Fibroblast of skin of scalp (primary cell): Measurements from ENCODE around the gene TMEM252. TPM values are rescaled to one million over a fixed set of nuclear protein-coding genes. Genes with fewer than 3 reads are reported as not detected.

ENCODE experiments used
- DNase-seq: peaks from one replicate; pipeline ENCODE4 v3.0.0-alpha.2; 2013
- polyA plus RNA-seq, 2 experiments: library from polyadenylated mRNA; unstranded; fragments of 120-200 nt; gene quantifications; one replicate each; pipeline ENCODE4 v1.2.1, GENCODE V29; 2013; ENCODE audit not compliant: insufficient read length in 2 of 2

TMEM252 gene, protein sequence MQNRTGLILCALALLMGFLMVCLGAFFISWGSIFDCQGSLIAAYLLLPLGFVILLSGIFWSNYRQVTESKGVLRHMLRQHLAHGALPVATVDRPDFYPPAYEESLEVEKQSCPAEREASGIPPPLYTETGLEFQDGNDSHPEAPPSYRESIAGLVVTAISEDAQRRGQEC
- polyA plus RNA-seq (2013, experiment 1 of 2; ENCODE audit: insufficient read length), result not detected
- not detected for polyA plus RNA-seq (2013, experiment 2 of 2; ENCODE audit: insufficient read length)

DNA sequence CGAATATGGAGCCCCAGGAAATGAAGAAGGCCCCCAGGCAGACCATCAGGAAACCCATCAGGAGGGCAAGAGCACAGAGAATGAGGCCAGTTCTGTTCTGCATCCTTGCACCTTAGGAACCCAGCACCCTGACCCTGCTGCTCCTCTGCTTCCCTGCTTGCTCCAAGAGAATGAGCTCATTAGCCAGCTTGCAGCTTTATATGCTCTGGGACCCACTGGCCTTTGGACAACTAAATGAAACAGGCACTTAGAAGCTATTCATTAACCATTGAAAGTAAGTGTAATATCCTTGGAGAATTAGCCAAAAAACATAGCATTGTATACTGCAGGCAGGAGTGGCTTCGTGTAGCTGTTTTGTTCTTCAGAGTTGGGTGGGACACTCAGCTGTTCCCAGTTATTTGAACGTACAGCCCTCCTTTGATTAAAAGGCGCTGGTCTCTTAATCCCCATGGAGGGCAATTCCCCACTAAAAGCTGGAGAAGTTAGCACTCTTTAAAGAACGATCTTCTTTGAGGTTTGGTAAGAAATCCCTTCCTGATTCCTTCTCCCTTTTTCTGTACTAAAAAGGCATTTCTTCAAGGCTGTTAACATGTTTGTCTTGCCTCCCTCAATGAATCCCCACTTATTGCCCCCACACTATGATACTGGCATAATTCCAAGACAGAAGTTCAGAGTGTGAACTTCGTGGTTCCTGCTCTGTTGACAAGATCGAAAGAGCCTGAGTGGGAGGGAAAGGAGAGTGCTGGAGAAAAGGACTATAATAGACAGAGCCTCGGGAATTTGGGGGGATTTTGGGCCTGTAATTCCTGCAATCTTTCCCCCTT lies at the start of gene TMEM252:
Gene TMEM252 (minus strand): TSS at position 172 of the 824 bp plus-strand sequence. CDS start 69 bp downstream, at position 103.
- no peak for DNase-seq

DNA sequence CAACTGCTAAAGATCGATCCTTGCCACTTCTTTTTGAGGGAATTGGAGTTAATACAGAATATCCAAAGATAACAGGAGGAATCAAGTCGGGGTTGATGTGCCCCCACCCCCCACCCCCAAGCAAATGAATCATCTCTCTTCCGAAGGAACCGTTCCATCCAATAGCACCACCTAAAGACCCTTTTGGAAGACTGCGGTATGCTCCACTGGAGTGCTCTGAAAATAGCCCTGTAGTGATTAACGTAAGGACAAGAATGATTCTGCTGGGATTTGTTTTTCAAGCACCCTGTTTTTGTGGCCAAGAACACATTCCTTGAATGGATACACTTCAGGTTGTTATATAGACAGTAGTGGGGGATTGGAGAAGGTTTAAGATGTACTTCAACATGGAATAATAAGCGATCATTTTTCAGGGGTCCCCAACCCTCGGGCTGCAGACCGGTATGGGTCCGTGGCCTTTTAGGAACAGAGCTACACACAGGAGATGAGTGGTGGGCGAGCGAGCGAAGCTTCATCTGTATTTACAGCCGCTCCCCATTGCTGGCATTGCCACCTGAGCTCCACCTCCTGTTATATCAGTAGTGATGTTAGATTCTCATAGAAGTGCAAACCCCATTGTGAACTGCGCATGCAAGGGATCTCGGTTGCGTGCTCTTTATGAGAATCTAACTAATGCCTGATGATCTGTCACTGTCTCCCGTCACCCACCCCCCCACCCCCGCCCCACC lies 44.5 kb upstream of the TMEM252 start:
- DNase-seq, result no peak

DNA sequence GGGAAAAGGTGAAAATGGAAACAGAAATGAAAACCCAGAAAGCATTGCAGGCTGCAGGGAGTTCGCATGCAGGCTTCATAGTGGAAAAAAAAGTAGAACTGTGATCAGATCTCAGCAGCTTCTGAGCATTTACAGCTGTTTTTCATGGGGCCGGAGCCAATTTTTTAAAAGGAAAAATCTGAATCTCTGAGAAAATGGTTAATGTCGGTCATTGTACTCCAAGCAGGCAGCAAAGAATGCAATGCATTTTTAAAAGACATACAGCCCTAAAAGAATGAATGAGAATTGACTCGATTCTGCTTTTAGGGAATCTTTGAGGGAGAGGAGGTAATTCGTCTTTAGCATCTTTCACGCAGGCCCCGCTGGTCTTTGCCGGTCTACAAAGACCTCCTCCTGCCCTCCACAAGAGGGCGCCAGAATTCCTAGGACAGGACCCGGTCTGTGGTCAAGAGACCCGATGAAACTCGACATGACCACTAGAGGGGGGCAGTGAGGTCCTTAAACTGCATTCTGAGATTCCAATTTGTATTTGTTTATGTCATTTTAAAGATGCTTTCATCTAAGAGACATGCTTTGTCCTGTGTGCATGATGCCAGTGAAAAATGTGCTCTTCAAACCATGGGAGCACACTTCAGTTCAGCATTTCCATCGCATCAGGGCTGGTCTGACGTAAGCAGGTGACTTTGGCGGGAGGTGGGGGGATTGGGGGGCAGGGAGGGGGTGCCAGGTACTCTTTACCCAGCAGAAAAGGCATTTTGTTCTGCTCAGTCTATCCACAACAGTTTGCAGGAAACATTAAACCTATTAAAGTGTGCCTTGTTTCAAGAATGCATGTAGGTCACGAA lies 43.7 kb upstream of the TMEM252 start:
- peak; percentile 87 for DNase-seq

DNA sequence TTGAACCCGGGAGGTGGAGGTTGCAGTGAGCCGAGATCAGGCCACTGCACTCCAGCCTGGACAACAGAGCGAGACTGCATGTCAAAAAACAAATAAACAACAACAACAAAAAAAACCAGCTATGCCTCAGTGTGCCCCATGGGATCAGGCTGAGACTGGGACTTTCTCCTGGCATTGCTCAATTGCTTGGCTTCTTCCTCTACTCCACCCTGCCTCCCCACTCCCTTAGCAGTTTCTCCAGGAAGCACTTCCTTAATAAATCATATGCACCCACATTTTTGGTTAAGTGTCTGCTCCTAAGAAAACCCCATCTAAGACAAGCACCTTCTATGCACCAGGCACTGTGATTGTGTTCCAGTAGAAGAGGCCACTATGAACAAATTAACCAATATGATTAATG lies 41.0 kb upstream of the TMEM252 start:
- DNase-seq, result no peak

DNA sequence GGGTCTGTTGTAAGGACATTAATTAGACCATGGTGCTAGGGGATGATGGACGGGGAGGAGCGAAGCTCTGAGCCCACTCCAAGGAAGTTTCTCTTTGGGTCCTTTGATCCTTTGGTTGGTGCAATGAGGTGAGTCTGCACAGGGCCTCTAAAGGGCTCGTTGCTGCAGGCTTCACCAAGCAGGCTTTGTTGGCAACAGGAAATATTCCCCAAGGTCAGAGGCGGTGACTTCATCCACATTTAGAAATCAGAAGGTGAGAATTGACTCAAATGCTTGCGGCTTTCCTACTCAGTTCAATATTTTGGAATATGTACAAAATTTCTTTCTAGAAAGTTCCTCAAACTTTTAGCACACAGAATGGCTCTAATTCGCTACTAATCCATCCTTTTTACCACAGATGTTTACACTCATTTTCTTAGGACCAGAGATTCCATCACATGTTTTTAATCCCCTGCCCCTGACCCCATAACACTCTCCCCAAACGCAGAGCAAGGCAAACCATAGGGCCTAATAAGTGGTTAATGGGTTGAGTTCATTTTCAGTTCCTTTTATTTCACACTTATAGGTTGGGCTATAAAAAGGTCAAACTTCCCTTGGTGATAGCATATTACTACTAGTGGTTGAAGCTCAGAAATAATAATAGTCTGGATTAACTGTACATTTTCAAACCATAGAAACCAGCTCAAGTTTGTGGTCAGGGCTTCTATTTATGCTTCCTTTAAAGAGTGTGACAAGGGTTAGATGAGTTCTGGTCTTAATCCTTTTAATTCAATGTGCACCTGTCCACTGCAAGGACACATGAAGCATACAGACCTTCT lies 37.3 kb upstream of the TMEM252 start:
- no peak for DNase-seq

DNA sequence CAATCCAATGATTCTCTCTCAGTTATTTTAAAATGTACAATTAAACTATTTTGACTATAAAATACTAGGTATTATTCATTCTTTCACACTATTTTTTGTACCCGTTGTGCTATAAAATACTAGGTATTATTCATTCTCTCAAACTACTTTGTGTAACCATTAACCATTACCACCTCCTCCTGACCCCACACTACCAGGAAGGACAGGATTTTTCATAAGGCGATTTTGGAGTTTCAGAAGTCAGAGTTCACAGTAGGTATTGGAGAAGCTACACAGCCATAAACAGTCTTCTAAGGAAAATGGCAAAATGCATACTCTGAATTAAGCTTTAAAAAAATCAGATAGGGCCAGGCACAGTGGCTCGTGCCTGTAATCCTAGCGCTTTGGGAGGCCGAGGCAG lies 35.1 kb upstream of the TMEM252 start:
- no peak for DNase-seq

DNA sequence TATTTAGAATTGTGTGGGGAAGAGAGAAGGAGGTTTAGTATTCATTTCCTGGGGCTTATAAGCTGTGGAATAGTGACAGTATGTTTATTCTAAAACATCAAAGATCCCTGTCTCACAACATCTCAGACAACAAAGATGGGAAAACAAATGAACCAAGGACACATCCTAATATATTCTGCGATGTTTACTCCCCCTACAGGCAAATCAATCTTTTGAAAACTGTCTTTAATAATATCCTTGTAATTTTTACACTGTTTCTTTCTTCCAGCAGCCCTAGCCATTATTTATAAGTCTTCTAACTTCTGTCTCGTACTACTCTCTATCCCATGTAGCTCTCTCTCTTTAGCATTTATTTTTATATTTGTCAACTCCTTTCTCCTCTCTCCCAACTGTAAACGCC lies 33.5 kb upstream of the TMEM252 start:
- no peak for DNase-seq

DNA sequence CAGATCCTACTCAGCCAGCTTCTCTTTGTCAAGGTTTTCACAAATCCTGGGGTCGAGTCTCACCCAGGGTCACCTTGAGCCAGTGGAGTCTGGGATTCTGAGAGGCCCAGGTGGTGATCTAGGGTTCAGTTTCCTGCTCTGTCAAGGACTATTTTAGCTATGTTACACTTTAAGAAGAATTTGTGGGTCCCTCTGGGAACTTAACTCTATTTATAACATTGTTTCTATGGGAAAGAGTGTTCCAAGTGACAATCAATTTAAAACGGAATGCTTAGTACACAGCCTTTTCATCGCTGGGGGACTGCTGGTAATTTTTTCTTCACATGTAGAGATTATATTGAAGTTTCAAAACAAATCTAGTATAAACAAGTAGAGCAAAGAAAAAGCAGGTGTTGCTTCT lies 26.9 kb upstream of the TMEM252 start:
- DNase-seq, result no peak

DNA sequence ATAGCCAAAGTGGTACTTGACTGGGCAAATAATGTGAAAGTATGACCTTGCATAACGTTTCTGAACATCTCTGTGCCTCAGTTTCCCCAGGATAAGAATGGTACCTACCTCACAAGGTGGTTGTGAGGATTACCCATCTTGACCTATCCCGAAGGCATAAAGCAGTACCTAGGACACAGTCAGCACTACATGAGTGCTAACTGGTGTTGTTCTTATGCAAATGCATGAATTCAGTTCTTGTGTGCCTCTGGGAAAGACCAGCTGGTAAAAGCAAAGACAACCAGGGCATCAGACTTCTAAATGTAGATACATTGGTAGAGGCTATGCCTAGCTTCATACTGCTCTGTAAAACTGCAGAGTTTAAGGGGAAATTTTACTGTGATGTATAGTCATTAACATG lies 21.8 kb upstream of the TMEM252 start:
- no peak for DNase-seq

DNA sequence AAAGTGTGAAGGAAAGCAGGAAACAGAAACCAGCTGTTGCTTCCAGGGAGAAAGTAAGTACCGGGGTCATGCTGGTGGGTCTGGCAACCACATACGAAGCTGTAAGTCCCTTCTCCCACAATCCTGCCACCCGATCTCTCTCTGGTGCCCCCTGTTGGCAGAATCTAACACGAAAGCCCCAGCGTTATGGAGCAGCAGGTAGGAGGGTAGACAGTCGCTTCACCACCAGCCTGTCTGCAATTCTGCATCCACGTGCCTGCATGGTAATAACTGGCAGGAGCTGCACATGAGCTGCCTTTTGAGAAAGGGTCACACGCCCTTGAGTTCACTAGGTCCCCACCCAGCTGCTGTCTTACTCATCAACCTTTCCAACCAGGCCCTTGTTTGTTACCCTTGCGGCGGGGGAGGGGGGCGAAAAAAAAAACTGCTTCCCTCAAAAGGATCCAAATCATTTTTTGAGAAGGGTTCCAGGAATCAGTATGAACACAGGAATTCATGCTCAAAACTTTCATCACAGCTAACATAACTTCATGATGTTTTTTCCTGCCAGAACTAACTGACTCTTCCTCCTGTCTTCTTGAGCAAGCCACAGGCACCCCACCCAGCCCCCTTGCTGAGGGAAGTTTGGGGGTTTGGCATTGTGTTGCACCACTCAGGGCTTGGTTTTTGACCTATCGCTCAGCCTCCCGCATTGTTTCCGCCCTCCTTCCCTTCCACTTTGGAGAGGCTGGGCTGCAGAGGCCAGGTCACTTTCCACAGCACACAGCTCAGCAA lies 19.6 kb upstream of the TMEM252 start:
- DNase-seq, result peak; percentile 24

DNA sequence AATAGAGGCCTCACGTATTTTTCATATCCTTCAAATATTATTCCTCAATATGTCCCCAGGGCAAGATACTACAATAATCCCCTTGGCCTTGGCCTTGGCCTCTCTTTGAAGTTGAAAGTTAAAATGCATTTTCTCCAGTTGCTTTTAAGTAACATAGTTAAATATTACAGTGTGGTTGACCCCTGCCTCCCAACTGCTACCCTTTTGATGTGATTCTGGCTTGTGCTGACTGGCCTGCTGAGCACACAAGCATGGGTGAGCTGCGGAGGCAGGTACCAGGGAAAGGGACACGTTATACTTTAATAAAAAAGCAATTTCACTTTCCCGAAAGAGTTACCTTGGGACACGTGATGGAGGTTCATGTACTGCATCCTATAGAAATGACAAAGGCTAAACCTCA lies 17.9 kb upstream of the TMEM252 start:
- DNase-seq, result no peak

DNA sequence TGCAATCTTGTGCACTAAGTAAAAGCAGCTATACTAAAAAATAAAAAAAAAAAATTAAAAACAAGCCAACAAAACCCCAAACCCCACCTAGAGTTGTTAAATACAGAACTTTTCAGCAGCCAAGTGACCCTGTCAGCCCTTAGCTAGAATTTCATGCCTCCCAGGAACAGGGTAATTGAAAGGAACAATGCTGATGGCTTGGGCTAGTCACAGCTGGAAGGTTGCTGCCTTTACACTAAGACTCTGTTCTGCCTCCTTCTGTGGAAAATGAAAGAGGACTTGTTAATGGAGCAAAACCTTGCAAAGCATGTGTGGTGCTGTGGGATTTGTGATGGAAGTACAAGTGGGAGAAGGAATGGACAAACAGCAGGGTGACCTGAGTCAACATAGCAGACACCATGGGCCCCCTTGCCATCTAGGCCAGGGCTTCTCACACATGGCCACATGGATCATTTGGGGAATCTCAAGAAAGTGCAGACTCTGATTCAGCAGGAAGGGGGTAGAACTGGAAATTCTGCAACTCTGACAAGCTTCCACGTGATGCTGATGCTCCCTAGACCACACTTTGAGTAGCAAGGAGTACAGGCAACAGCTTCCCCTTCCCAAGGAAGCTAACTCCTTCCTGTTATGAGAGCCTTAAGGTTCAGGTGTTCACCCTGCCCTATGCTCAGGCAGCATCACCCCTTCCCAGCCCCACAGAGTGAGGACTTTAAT lies 14.9 kb upstream of the TMEM252 start:
- no peak for DNase-seq

DNA sequence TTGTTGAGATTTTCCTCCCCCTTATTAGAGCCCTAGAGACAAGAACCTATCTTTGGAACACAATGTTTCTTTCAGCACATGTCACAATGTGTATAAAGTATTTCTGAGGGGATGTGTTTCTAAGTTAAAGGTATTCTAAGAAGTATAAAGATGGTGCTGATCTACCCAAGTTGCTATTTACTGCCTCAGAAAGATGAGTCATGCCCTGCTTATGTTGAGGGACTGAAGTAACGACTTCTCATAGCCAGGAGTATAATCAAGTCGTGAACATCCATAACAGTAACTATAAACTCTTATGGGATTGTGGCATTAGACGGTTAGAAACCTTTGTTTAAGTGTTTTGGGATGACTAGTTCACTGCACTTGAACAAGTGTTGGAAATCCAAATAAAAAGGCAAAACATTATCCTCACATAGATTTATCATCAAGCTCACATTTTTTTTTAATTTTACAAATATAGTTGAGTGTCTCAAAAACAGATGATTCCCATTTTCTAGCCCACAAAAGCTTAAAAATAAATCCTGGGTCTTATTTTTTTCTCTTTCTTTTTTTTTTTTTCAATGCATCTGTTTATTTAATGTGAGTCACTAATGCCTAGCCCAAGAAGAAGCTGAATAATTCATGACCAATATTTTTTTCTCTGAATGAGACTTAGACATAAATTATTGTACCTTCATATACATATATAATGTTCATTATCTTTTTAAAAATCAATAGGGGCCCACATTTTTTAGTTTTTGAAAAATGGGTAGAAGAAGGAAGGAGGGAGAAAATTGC lies 12.2 kb upstream of the TMEM252 start:
- DNase-seq, result peak; percentile 53

DNA sequence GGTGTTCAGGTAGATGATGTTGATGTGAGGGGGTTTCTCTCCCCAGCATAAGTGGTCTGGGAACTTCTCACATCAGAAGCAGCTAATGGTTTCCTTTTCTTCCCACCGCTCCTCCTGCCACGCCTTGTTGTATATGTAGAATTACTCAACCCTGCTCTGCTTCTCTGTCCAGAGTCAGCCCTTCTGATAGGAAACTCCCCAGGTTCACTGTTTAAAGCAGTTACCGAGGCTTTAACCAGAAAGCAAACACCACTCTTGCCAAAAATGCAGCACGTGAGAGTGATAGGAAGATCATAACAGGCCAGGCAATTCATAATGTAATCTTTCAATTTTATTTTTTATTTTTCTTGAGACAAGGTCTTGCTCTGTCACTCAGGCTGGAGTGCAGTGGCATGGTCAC lies 10.5 kb upstream of the TMEM252 start:
- no peak for DNase-seq

DNA sequence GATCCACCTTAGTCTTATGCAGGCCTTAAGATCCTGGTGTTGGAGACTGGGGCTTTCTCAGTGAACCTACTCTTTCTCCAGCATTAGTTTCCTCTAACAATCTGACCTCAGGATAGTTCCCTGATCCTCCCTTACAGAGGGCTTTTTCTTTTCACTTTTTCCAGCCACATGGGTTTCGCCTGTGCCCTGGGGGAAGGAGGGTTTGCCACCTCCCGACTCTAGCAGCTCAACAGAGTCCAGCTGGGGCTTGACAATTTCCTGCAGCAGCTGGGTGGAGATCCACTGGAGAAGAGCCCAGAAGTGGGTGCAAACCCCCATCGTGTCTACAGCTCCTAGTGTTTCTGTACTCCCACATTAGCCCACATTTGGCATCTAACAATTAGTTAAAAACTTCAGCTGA lies 7.6 kb upstream of the TMEM252 start:
- DNase-seq, result no peak

DNA sequence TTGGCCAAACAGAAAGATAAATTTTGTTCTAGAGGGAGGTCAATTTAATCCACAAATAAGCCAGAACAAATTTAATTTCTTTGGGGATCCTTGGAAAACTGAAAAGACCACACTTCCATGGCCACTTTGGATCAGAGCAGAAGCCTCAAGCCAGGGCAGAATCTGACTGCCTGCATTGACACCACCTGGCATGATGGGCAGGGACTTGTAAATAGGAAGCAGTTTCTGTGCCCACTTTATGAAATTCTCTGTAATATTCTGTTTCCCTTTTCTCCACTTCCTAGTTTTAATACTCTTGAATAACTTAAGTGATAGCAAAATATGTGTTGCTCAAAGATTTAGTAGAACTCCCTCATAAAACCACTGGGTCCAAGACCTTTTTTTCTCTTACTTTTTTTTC lies 6.7 kb upstream of the TMEM252 start:
- no peak for DNase-seq

DNA sequence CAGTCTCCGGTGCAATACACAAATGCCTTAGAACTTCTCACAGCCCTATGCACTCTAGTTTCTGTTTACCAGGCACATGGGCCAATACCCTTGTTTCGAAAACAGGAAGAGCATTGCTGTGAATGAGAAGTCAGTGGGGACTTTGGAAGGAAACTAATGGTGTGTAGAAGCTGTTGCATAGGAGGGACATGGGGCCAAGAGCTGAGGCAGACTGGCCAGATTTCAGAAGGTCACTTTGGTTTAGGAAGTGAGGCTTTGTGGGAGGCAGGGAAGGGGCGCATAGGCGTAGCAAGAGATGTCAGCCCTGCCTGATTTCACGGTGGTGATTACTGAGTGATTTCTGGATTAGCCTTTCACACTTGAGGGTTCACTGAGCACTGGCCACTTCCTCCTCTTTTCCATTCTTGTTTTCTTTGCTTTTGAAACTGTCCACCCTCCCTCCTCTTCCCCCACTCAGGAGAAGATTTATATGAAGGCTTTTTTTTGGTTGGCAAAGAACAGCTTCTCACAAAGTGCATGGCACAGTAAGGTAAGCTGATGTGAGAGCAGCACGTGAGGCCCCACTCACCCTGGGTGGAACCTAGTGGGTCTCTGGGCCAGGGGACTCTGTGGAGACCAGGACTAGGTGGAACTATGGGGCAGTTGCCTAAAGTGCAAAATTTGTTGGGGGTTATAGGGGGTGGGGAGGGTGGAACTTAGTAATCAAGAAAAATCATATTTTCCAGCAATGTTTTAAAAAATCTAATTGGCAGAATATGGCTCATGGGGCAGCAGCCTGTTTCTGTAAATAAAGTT lies 6.1 kb upstream of the TMEM252 start:
- no peak for DNase-seq

DNA sequence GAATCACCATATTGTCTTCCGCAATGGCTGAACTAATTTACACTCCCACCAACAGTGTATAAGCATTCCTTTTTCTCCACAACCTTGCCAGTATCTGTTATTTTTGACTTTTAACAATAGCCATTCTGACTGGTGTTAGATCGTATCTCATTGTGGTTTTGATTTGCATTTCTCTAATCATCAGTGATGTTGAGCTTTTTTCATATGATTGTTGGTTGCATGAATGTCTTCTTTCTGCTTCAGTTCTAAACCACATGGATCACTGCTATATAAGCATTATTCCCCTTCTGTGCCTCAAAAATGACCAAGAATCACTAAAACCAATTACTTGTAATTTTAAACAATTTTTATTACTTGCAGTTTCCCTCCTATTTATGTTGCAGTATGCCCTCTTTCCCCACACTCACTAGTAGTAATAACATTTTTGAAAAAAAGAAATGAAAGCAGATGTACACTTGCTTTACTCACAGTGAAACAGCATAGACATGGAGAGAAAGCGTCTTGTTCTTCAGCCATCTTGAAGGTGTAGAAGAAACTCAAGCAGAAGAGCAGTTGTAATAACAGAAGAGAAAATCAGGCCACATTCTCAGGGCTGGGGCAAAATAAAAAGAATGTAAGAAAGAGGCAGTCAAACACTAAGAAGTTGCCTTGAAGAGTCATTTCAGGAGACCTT lies 4.5 kb upstream of the TMEM252 start:
- DNase-seq, result no peak
